ENCODE results near the gene HLCS.
A peak's percentile ranks its signal among the peaks of the same experiment; 100 is the strongest.

HLCS gene

DNA sequence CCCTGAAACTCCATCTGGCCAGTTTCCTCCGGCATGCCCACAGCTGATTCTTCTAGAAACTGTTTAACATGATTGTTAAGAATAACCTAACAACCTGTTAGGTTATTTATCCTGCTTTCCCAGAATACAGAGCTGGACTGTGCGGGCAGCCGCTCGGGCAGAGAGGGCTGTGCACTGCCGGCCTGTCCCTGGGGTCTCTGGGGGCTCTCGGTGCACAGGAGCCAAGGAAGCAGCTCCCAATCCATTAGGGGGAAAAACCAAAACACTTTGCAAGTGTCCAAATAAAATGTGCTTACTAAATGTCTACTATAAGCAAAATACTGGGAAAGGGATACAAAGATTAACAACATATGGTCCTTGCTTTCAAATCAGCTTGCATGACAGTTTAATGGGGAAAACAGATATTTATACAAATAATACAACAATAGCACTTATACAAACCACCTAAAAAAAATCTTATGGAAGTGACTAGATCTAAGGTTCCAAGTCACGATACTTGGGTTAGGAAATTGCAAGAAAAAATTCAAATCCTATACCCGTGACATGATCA lies 50.7 kb downstream of the HLCS start:
- DNase-seq, result no peak

DNA sequence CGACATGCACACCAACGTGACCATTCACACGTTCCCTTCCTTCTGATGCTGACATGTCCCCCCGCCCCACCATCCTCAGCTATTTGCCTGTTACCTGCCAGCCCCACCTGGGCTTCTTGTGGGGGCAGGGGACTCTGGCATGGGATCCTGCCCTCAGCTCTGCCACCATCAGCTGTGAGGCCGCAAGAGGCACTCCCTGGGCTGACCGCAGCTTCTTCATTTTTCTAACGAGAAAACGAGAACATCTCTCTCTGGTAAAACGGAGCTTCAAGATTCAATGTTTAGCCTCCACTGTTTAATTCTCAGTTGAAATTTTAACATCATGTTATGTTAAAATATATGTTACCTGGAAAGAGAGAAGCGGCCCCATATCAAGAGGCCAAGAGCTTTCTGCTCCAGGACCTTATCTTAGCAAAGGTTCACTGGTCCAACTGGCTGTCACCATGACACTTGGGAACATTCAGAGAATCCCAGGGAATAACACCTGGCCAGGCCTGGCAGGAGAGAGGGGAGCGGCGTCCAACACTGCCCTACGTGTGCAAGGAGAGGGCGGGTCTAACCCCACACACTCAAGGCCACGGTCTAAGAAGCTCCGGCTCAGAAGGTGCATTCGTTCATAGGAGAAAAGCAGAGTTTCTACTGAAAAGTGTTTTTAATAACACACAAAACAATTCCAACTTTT lies 51.3 kb downstream of the HLCS start:
- DNase-seq, result no peak

DNA sequence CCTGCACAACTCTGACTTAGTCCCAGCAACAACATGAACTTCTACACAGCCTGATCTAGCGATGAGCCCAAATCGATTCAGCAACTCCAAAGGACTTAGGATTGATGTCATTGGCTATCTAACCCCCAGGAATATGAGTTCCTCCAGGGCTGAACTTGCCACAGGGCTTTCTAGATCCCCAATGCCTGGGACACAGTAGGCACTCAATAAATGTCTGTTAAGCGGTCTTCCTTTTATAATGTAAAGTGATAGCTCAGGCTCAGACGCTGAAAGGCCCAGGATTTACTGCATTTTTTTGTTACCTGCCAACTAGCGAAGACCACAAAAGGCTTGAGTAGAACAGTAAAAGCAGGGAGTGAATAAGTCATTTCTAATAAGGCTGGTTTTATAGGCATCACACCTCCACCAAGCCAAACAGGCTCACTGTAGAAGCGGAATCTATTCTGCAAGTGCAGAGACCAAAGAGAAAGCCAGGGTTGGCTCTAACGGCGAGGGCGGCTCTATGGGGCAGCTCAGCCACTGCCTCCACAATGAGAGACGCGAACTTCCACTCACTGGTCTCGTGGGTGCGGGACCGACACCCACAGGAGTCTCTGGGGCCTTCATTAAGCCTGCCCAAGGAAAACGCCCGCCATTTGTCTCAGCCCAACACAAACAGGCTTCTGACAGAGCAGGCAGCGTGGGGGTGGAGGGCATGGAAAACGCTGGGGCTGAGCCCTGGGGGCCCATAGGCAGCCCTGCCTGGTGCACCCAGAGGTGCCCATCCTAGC lies 52.0 kb downstream of the HLCS start:
- DNase-seq, result no peak

DNA sequence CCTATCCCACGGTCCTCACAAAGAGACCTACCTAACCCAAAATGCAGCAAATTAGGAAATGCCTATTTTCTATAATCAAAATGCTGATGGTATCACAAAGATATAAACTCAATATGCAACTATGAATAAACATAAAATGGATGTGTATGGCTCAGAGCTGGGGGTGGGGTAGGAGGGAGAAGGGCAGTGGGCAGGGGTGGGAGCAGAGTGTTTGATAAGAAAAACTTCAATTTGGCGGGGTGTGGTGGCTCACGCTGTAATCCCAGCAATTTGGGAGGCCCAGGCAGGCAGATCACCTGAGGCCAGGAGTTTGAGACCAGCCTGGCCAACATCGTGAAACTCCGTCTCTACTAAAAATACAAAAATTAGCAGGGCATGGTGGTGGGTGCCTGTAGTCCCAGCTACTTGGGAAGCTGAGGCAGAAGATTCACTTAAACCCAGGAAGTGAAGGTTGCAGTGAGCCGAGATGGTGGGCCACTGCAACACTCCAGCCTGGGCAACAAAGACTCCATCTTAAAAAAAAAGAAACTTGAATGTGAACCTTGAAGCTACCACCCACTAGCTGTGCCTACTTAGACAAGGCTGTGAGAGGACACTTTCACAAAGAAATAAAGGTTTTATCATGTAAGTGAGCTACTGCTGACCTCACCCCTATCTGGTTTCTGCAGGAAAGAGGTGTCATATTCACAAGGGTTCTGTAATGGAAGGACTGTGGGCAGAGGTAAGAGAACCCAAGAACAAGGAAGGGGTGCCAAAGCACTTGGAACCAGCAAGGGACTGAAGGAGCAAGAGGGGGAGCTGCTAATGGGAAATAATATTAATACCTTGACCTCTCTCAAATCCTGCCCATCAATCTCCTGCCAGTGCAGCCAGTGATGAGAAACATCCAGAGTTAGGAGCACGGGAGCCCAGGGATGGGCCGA lies 53.0 kb downstream of the HLCS start:
- DNase-seq, result no peak

DNA sequence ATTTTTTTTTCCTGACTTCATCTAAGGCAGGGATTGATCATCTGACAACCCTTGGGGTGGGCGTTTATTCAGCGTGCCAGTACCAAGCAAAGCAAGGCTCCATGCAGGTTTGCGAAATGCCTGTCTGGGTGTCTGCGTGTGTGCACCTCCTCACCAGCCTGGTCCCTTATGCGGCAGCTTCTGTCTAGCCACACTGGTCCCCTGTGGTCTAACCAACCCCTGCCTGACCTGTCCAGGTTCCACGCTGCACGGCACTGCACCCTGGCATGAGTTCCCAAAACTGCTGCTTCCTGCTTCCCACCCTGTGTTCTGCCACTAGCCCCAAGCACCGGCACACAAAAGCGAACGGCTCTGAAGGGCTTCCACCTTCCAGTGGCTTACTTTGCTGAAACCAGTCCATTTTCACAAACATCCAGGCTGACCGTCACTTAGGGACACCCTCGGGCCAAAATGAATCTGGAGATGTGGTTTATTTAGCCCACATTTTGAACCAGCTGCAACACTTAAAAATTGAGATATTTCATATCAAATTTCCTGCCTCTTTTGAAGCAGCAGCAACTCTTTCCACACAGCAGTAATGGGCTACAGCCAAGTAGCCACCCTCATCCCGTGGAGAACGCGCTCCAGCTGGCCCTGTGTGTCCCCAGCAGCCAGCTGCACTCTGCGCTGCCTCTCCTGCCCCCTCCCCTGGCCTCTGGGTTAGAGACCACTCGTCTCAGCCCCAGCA lies 55.7 kb downstream of the HLCS start:
- peak in 7 of 58 donors; percentile 3 to 31 (median 6) for DNase-seq

DNA sequence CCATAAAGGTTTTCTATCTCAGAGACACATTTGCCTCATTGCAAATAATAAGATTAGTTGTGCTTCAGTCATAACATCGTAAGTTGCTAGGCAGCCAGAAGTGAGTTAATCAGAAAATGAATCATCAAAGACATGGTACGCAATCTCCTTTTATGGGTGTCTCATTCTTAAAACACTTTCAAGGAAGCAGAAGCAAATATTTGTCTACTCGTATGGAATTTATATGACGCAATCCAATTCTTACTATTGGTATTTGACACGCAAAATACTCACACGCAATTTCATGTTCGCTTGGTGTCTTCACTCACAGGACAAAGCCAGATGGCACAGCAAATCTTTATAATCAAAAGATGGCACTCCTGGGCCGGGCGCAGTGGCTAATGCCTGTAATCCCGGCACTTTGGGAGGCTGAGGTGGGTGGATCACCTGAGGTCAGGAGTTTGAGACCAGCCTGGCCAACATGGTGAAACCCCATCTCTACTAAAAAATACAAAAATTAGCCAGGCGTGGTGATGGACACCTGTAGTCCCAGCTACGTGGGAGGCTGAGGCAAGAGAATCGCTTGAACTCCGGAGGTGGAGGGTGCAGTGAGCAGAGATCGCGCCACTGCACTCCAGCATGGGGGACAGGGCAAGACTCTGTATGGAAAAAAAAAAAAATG lies 56.4 kb downstream of the HLCS start:
- DNase-seq, result no peak

DNA sequence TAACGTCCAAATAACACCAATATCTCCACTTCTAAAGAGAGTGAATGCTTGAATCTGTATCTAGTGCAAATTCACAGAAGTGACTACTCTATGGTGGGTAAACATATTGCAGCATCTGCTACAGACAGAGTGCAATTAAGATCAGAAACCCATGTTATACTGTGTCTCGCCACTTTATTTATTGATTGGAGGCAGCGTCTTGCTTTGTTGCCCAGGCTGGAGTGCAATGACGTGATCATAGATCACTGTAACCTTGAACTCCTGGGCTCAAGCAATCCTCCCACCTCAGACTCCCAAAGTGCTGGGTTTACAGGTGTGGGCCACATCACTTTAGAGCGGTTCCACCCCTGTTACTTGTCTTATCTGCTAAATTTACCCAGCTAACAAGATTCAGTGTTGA lies 57.0 kb downstream of the HLCS start:
- DNase-seq, result no peak

DNA sequence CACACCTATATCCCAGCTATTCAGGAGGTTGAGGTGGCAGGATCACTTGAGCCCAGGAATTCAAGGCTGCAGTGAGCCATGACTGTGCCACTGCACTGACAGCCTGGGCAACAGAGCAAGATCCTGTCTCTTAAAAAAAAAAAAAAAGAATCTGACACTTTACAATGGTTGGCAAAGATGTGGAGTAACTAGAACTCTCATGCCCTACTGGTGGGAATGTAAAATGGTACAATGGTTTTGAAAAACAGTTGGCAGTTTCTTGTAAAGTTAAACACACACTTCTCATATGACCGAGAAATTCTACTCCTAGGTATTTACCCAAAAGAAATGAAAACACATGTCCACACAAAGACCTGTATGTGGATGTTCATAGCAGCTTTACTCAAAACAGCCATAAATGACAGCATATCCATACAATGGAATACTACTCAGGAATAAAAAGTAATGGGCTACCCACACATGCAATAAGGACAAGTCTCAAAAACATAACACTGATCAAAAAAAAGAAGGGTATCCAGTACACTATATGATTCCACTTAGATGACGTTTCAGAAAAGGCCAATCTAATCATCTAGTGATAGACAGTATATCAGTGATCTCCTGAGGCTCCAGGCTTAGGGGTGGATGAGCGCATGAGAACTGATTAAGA lies 58.1 kb downstream of the HLCS start:
- DNase-seq, result no peak

DNA sequence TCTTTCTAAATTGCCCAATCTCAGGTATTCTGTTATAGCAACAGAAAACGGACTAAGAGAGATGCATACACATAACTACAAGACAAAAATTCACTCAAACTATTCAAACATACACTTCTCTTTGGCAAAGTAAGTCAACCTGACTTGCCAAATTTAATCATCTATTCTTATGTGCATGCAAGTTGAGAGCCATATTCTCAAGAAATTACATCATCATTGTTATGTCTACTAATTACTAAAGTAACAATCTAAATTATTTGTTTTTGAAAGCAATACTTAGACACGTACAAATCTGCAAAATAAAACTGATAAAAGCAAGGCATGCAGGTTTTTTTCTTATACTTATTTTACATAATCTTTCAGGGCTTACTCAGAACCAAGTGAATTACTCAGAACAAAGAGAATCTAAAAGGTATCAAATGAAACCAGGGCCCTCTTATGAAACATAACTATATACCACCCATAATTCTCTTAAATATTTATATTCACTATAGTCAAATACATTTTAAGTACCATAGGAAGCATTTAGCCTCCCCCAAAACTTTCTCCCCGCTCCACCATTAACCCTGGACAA lies 62.3 kb downstream of the HLCS start:
- DNase-seq, result no peak

DNA sequence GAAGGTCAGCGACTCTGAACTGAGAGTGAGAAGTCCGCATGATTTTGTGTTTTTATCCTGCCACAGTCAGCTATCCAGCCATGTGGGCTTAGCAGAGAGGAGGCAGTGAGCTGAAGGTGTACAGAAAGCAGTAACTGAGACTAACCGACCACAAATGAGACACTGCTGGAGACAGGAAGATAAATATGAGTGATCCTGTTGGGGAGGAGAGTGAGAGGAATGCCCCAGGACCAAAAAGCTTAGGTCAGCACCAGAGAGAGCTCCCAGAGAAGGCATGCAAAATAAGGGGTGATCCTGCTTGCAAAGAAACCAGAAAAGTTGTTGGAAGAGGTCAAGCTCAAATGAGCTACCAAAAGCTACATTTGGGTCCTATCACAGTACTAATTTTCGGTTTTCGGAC lies 63.7 kb downstream of the HLCS start:
- DNase-seq, result no peak

DNA sequence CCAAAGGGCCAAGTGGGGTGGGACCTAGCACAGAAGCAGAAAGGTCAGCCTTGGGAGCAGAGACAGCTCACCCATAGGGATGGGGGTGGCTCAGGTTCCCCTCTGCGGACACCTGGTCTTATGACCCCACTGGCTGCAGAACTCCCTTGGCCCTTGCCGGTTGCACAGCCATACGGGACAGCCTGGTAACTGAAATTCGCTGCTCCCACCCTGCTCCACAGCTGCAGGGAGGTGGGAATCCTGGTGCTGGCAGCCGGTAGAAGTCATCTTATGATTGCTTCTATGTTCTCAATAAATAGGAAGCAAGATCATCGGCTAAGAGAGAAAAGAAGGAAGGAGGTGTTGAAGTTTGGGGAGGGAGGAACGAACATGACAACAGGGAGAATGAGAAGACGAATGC lies 64.1 kb downstream of the HLCS start:
- DNase-seq, result no peak

DNA sequence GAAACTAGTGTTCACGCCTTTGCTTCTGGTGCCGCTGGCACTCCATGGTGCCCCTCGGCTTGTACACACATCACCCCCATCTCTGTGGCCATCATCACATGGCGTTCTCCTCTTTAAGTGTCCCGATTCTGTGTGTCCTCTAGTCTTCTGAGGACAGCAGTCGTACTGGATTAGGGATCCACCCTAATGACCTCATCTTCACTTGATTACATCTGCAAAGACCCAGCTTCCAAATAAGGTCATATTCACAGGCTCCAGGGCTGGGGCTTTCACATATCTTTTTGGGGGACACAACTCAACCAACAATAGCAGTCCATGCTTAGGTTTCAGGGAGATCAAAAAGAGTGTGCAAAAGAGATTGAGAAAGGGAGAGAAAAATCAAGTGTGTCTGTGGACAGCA lies 64.9 kb downstream of the HLCS start:
- no peak for DNase-seq

DNA sequence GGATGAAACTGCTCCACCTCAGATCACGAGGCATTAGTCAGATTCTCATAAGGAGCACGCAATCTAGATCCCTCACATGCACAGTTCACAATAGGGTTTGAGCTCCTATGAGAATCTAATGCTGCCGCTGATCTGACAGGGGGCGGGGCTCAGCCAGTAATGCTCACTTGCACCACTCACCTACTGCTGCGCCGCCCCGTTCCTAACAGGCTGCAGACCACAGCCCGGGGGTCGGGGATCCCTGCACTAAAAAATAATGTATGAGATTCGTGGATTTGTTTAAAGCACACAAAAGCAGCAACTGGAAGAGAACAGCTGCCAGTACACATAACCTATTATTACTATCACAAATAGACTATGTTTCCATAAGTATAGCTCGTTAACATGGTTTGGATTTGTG lies 72.9 kb downstream of the HLCS start:
- no peak for DNase-seq

DNA sequence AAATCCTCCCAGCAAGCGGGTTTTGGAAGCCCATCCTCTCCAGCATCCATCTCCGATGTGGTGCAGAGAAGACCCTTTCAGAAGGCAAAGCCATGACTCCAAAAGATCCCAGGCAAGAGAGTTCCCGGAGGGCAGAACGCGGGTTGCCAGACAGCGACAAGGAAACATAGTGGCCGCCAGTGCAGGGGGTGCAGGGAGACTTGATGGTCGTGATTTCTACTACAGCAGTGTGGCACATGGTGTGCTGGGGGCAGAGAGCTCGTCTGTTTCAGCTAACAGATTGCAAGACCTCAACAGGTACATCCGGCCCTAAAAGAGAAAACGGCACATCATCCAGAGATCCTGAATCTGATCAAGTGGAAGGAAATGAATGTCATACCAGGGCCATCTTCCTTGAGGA lies 74.3 kb downstream of the HLCS start:
- DNase-seq, result no peak

DNA sequence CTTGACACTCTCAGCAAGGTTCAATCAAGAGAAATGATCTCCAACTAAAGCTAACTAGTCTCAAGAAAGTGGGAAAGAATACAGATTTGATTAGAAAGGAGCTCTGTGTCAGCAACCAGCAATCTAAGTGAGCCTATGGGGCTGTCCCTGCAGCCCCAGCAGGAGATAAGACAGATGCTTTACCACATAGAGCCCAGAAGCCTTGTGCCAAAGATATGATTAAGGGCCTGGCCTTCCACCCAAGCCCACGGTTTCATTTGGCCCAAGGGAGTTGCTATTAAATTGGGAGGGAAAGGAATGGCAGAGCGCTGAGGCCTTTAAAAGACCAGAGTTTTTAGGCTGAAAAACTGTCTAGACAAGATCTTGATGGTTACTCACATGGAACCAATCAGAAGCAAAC lies 74.8 kb downstream of the HLCS start:
- DNase-seq, result no peak

DNA sequence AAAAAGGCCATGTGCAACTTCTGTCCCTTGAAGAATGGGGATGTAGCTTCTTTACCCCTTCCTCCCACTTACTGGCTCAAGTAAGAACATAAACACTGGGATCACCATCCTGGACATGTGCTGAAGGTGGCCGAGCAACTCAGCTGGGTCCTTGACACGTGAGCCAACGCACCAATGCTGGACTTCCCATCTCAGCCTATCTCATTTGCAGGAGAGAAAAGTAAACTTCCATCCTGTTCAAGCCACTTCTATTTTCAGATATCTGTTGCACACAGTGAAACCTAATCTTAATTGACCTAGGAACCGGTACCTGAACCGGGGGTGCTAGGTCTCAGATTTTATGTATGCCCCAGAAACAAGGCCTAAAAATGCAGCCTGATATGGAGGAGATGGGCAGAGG lies 75.3 kb downstream of the HLCS start:
- no peak for DNase-seq

DNA sequence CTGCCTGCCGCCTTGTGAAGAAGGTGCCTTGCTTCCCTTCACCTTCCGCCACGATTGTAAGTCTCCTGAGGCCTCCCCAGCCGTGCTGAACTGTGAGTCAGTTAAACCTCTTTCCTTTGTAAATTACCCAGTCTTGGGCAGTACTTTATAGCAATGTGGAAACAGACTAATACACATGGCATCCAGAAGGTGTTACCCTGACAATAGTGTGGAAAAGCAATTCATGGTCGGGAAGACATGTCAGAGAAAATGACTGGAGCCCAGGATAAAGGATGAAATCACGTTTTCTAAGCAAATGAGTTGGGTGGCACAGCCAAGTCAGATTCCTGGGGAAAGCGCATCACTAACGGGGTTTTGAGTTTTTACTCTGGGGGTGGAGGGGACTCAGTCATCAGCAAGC lies 76.4 kb downstream of the HLCS start:
- DNase-seq, result no peak

DNA sequence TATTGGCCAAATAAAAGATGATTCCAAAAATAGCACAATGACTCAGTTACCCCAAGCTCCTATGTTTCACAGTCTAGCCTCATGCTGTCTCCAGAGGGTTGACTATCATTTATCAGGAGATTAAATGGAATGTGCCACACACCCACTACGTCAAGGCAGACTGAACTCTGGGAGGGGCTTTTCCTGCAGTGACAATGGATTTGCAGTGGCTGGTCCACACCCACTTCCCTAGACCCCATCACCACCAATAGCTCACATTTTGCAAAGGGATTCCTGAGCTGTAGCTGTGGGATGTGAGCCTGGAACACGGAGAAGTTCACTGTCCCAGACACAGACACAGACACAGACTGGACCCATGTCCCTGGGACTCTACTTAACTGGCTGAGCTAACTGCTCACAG lies 77.1 kb downstream of the HLCS start:
- DNase-seq, result no peak

DNA sequence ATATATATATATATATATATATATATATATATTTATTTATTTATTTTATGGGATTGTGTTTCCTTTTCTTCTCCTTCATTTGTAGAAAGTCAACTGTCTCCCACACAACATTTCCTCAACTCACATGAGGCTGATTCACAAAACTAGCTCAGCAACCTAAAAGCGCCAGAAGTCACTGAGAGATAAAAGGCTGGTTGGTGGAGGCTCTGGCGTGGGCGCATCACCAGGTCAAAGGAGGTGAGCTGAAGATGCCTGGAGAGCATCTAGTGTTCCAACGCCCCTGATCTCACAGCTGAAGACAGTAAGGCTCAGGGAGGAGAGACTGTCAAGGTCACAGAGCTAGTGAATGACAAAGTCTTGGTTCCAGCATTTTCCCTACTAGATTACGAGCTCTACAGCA lies 78.0 kb downstream of the HLCS start:
- no peak for DNase-seq

DNA sequence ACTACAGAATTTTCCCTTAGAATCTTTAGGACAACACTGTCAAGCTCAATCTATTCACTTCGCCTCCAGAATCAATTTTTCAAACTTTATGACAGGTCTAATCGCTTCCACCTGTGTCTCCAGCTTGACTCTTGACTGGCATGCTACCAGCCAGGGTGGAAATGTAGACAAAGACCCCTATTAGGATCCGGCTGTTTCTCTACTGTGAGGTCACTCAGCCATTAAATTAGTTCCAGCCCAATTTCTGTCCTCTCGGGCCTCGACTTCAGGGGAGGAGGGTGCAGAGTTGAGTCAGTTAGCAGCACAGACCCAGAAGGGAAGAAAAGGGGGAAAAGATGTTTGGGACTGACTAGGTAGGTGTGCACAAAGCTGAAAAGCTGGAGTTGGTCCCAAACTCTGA lies 78.5 kb downstream of the HLCS start:
- no peak for DNase-seq
